Spleen (tissue), 11 donors: Measurements from ENCODE around the gene ACACB. TPM values are rescaled to one million over a fixed set of nuclear protein-coding genes. Genes with fewer than 3 reads are reported as not detected.

ENCODE experiments used
- DNase-seq: peaks from one replicate; pipeline ENCODE4 v3.0.0-alpha.2; 2020
- H3K27ac ChIP-seq, 8 donors: fragments of 200-600 bp; sonication (generic) in 7 of 8; 1 replicate in 4 of 8; 2 replicates in 4 of 8; pipeline versions ENCODE4 v1.5.0 to v1.8.0; 2016 to 2021; ENCODE audit warnings: inconsistent platforms in 4 of 8, mild to moderate bottlenecking in 4 of 8, moderate library complexity in 1 of 8
- H3K27me3 ChIP-seq, 7 donors: fragments of 200-600 bp; sonication (generic) in 6 of 7; replicated peaks in 1 of 7; 1 replicate in 4 of 7; 2 replicates in 3 of 7; pipeline versions ENCODE4 v1.5.0 to v1.8.0; 2016 to 2021; ENCODE audit warnings: inconsistent platforms in 3 of 7, mild to moderate bottlenecking in 1 of 7
- H3K36me3 ChIP-seq, 6 donors: fragments of 200-600 bp; sonication (generic) in 5 of 6; 1 replicate in 4 of 6; 2 replicates in 2 of 6; pipeline versions ENCODE4 v1.5.0 to v1.8.0; 2016 to 2021; ENCODE audit warnings: inconsistent platforms in 2 of 6
- H3K4me1 ChIP-seq, 6 donors: fragments of 200-600 bp; sonication (generic) in 5 of 6; 1 replicate in 3 of 6; 2 replicates in 3 of 6; pipeline versions ENCODE4 v1.5.0 to v1.8.0; 2016 to 2021; ENCODE audit warnings: inconsistent platforms in 3 of 6
- H3K4me3 ChIP-seq, 8 donors: fragments of 200-600 bp; sonication (generic) in 7 of 8; 1 replicate in 4 of 8; 2 replicates in 4 of 8; pipeline versions ENCODE4 v1.5.0 to v1.8.0; 2016 to 2021; ENCODE audit warnings: inconsistent platforms in 4 of 8, mild to moderate bottlenecking in 4 of 8, moderate library complexity in 2 of 8
- H3K9me3 ChIP-seq, 8 donors: fragments of 200-600 bp; sonication (generic) in 7 of 8; 1 replicate in 4 of 8; 2 replicates in 4 of 8; pipeline versions ENCODE4 v1.5.0 to v1.8.0; 2016 to 2021; ENCODE audit warnings: inconsistent platforms in 4 of 8
- POLR2A ChIP-seq, 3 donors: fragments of 450-650 bp; IDR thresholded peaks; one replicate each; pipeline ENCODE4 v1.5.1; 2017; ENCODE audit warnings: antibody characterized with exemption in 3 of 3, mild to moderate bottlenecking in 1 of 3
- POLR2AphosphoS5 ChIP-seq, 3 donors: sonication (generic); formaldehyde crosslinking; IDR thresholded peaks; one replicate each; pipeline ENCODE4 v1.5.1; 2017; ENCODE audit warnings: antibody characterized with exemption in 3 of 3
- WGBS, 5 donors: extraction: QIAGEN DNeasy Blood & Tissue Kit in 3 of 5; methylation state at CpG; one replicate each; pipeline versions ENCODE4 v1.1.5 to v1.1.7; 2013 to 2018; 5-methylcytosine and 5-hydroxymethylcytosine counted together
- intact Hi-C: fragments of 100-400 bp; cut with DNase I; formaldehyde crosslinking; loops from one replicate; pipeline ENCODE4 v1.15.0; 2023; ENCODE audit warnings: low total_unique reads
- polyA plus RNA-seq, 3 donors: library from polyadenylated mRNA; stranded (reverse); fragments of 200-250 nt; gene quantifications; one replicate each; pipeline ENCODE4 v1.2.1, GENCODE V29; 2013
- total RNA-seq, 7 donors: library from RNA; depleted of rRNA in 3 of 7; stranded (reverse); fragments of >200 nt in 3 of 7; fragmentation: NEBNext Ultra II Directional in 4 of 7; extraction: Animal tissue kit (Norgen Biotek cat#: 25700) in 4 of 7; gene quantifications; one replicate each; pipeline versions ENCODE4 v1.1.0 to v1.2.1, GENCODE V29; 2016 to 2021
- TF ChIP-seq, protein P1 (sequence below), 11 experiments: fragments of 200-600 bp in 7 of 11; fragments of 450-650 bp in 4 of 11; sonication (generic) in 4 of 11; IDR thresholded peaks in 8 of 11; conservative IDR thresholded peaks in 3 of 11; 1 replicate in 7 of 11; 2 replicates in 4 of 11; pipeline versions ENCODE4 v1.4.0 to v1.8.0; 2016 to 2021; ENCODE audit warnings: antibody characterized with exemption in 11 of 11, inconsistent platforms in 4 of 11, mild to moderate bottlenecking in 1 of 11
- donor health status: healthy with polysubstance abuse.
- donor health status: DM: no; HTN: no; CAD: no; lungs with moderate emphysema.
- donor health status: DM: no; HTN: no; CAD: no.
- donor health status: Bipolar disorder and iron deficiency.
- donor health status: healthy.
- donor health status: DM: no; HTN: no; CAD: no.
- donor health status: DM: yes; HTN: yes; CAD: no.

Gene ACACB
- total and polyA plus RNA-seq, 10 donors, result 2.8 to 111 (median 29.1) TPM

- Histone ChIP-seq H3K9me3 (peaks cover 0 to 10% (median 7%) of the 10 kb centered on the region in 8 donors), H3K27me3 (no peaks in the 10 kb centered on the region), H3K36me3 (peaks cover 0 to 98% (median 55%) of the 10 kb centered on the region in 6 donors), H3K27ac (no peak overlapping the region), H3K4me3 (no peak overlapping the region), H3K4me1 (no peaks in the 10 kb centered on the region)
- DNase-seq, result peak; percentile 56
- TF ChIP-seq, protein P1, sequence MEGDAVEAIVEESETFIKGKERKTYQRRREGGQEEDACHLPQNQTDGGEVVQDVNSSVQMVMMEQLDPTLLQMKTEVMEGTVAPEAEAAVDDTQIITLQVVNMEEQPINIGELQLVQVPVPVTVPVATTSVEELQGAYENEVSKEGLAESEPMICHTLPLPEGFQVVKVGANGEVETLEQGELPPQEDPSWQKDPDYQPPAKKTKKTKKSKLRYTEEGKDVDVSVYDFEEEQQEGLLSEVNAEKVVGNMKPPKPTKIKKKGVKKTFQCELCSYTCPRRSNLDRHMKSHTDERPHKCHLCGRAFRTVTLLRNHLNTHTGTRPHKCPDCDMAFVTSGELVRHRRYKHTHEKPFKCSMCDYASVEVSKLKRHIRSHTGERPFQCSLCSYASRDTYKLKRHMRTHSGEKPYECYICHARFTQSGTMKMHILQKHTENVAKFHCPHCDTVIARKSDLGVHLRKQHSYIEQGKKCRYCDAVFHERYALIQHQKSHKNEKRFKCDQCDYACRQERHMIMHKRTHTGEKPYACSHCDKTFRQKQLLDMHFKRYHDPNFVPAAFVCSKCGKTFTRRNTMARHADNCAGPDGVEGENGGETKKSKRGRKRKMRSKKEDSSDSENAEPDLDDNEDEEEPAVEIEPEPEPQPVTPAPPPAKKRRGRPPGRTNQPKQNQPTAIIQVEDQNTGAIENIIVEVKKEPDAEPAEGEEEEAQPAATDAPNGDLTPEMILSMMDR (IDR thresholded peaks at IDR 0.05 in 8 of 11, conservative IDR thresholded peaks at IDR 0.05 in 3 of 11), result no peak
- intact Hi-C loops, result no loop called here
- 87 to 95% (median 93%) methylated on average over 11 of the region's 11 CpGs for WGBS, 5 donors
Measured at GRCh38 chr12:109199324-109199723, 82.9 kb downstream of the ACACB start.

DNA sequence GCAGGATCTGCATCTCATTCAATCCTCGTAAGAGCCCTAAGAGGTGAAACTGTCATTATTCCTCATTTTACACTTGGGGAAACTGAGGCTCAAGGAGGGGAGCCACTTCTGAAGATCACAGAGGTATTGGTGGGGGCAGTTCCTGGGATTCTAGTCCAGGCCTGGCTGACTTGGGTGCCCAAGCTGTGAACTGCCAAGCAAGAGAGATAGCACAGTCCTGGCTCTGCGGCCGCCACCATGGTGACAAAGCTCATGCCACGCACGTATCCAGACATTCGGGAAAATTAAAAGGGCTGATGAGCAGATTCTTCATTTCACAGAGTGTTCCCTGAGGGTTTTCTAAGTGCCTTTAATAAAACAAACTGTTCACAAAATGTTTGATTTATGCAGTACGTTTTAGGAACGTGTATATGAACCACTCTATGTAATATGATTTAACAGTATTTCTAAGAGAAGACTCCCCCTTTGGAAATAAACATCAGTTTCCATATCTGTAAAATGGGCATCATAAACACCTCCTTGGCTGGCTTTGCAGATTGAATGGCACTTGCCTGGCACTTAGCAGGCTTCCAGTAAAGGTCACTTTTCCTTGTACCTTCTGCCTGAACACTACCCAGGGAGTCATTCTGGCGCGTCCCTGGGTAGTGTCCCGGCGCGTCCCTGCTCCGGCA lies 84.6 kb downstream of the ACACB start:
- no peak for TF ChIP-seq POLR2AphosphoS5 (IDR thresholded peaks at IDR 0.05)
- TF ChIP-seq, protein P1 (IDR thresholded peaks at IDR 0.05 in 8 of 11, conservative IDR thresholded peaks at IDR 0.05 in 3 of 11), result no peak
- TF ChIP-seq POLR2A (IDR thresholded peaks at IDR 0.05), result no peak
- Histone ChIP-seq H3K4me3 (no peak overlapping the region), H3K36me3 (peaks cover 0 to 99% (median 50%) of the 10 kb centered on the region in 6 donors), H3K9me3 (peaks cover 0 to 8% (median 6%) of the 10 kb centered on the region in 8 donors), H3K4me1 (no peaks in the 10 kb centered on the region), H3K27me3 (no peaks in the 10 kb centered on the region), H3K27ac (no peak overlapping the region)
- DNase-seq, result peak; percentile 28
- 95 to 97% (median 96%) methylated on average over 14 of the region's 14 CpGs for WGBS, 5 donors
- intact Hi-C loops, result no loop called here

DNA sequence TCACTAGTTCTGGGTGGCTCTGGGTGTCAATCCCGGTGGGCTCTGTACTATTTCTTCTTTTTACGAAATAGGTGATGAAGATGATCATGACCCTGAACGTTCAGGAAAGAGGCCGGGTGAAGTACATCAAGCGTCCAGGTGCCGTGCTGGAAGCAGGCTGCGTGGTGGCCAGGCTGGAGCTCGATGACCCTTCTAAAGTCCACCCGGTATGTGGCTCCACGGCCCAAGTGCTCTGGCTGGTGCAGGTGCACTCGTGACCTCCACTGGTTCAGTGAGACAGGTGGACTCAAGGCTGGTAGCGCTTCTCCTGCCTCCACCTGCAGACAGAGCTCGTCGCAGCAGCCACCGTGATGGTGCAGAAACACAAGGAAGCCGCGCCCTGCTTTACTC lies 85.1 kb downstream of the ACACB start:
- Histone ChIP-seq H3K9me3 (peaks cover 0 to 3% (median 1%) of the 10 kb centered on the region in 8 donors), H3K27ac (no peak overlapping the region), H3K4me1 (no peaks in the 10 kb centered on the region), H3K36me3 (peaks cover 0 to 98% (median 49%) of the 10 kb centered on the region in 6 donors), H3K27me3 (no peaks in the 10 kb centered on the region), H3K4me3 (no peak overlapping the region)
- no peak for DNase-seq
- intact Hi-C loops, result no loop called here
- TF ChIP-seq POLR2AphosphoS5 (IDR thresholded peaks at IDR 0.05), result no peak
- TF ChIP-seq, protein P1 (IDR thresholded peaks at IDR 0.05 in 8 of 11, conservative IDR thresholded peaks at IDR 0.05 in 3 of 11), result no peak
- no peak for TF ChIP-seq POLR2A (IDR thresholded peaks at IDR 0.05)
- 88 to 93% (median 93%) methylated on average over 15 to 17 of the region's 17 CpGs for WGBS, 5 donors

DNA sequence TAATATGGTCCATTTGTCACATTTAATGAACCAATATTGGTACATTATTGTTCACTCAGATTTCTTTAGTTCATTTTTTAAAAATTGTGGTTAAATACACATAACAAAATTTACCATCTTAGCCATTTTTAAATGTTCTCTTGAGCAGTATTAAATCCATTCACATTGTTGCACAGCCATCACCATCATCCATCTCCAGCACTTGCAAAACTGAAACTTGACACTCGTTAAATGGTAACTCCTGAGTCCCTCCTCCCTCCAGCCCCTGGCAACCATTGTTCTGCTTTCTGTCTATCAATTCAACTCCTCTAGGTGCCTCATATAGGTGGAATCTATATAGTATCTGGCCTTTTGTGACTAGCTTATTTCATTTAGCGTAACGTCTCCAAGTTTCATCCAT lies 86.4 kb downstream of the ACACB start:
- H3K9me3 ChIP-seq, result no peaks in the 10 kb centered on the region
- intact Hi-C loops, result no loop called here
- H3K36me3 ChIP-seq, result peaks cover 2 to 98% (median 51%) of the 10 kb centered on the region in 6 donors
- 93 to 98% (median 97%) methylated on average over 3 of the region's 3 CpGs for WGBS, 5 donors
- H3K4me1 ChIP-seq, result no peaks in the 10 kb centered on the region
- no peak overlapping the region for H3K27ac ChIP-seq
- no peak for TF ChIP-seq POLR2A (IDR thresholded peaks at IDR 0.05)
- no peak for TF ChIP-seq POLR2AphosphoS5 (IDR thresholded peaks at IDR 0.05)
- TF ChIP-seq, protein P1 (IDR thresholded peaks at IDR 0.05 in 8 of 11, conservative IDR thresholded peaks at IDR 0.05 in 3 of 11), result no peak
- no peak for DNase-seq
- no peak overlapping the region for H3K4me3 ChIP-seq
- no peaks in the 10 kb centered on the region for H3K27me3 ChIP-seq
